Activated naive CD4-positive, alpha-beta T cell treated with anti-CD3 and anti-CD28 coated beads, Interleukin-2, amount 50 U/mL, for 16 hours (primary cell): ENCODE measurements around the gene FAM135A.
"Not testable (repeated sequence)": the region's sequence is repeated elsewhere in the genome, so short reads cannot be mapped to it uniquely, and the experiment has no call there.

Source experiments
- DNase-seq: peaks from one replicate; pipeline ENCODE4 v3.0.0-alpha.2; 2020

FAM135A gene

GRCh38 chr6:70396796-70397729 is 16.2 kb upstream of the FAM135A start:
- DNase-seq: no peak

GRCh38 chr6:70398783-70399728 is 14.3 kb upstream of the FAM135A start:
- DNase-seq: no peak

GRCh38 chr6:70404658-70405057 is 8.7 kb upstream of the FAM135A start:
- DNase-seq: no peak

- DNase-seq: no peak
Observed at GRCh38 chr6:70409216-70409615, 4.1 kb upstream of the FAM135A start.

- no peak for DNase-seq
Observed at GRCh38 chr6:70411542-70412251, 1.6 kb upstream of the FAM135A start.

GRCh38 chr6:70412252-70413113 is 825 bp upstream of the FAM135A start:
- DNase-seq: no peak

GRCh38 chr6:70413992-70414494 is 735 bp downstream of the FAM135A start:
- no peak for DNase-seq

- DNase-seq: no peak
Observed at GRCh38 chr6:70414813-70415212, 1.5 kb downstream of the FAM135A start.

GRCh38 chr6:70415247-70415646 is 1.9 kb downstream of the FAM135A start:
- no peak for DNase-seq

- no peak for DNase-seq
Observed at GRCh38 chr6:70415660-70416059, 2.4 kb downstream of the FAM135A start.

- no peak for DNase-seq
Observed at GRCh38 chr6:70421509-70421908, 8.2 kb downstream of the FAM135A start.

GRCh38 chr6:70423189-70424134 is 10.2 kb downstream of the FAM135A start:
- no peak for DNase-seq

GRCh38 chr6:70424291-70424690 is 11.0 kb downstream of the FAM135A start:
- DNase-seq: no peak

- no peak for DNase-seq
Observed at GRCh38 chr6:70436320-70436719, 23.0 kb downstream of the FAM135A start.

GRCh38 chr6:70445001-70445400 is 31.7 kb downstream of the FAM135A start:
- no peak for DNase-seq

- DNase-seq: not testable (repeated sequence)
Observed at GRCh38 chr6:70447343-70448070, 34.2 kb downstream of the FAM135A start.

- DNase-seq: not testable (repeated sequence)
Observed at GRCh38 chr6:70453899-70454298, 40.6 kb downstream of the FAM135A start.

GRCh38 chr6:70456735-70457134 is 43.4 kb downstream of the FAM135A start:
- DNase-seq: no peak

- no peak for DNase-seq
Observed at GRCh38 chr6:70459235-70459634, 45.9 kb downstream of the FAM135A start.

GRCh38 chr6:70459699-70460098 is 46.4 kb downstream of the FAM135A start:
- DNase-seq: not testable (repeated sequence)
